BE2C (cell line): ENCODE results near the gene POLR1A.

Source experiments
- DNase-seq: peaks from one replicate; pipeline ENCODE4 v3.0.0-alpha.2; 2020
- H3K27me3 ChIP-seq: fragments of 250-450 bp; sonication (Bioruptor Pico); 2 replicates; pipeline ENCODE4 v1.5.1; 2020; ENCODE audit warnings: mild to moderate bottlenecking
- H3K36me3 ChIP-seq: fragments of 250-450 bp; sonication (Bioruptor Pico); 2 replicates; pipeline ENCODE4 v1.5.1; 2020; ENCODE audit warnings: mild to moderate bottlenecking
- H3K4me1 ChIP-seq: fragments of 250-450 bp; sonication (Bioruptor Pico); 2 replicates; pipeline ENCODE4 v1.5.1; 2020
- H3K4me3 ChIP-seq: 2 replicates; pipeline ENCODE4 v1.5.1; 2011; ENCODE audit warnings: low read depth, low read length
- H3K9me3 ChIP-seq: fragments of 250-450 bp; sonication (Bioruptor Pico); 2 replicates; pipeline ENCODE4 v1.5.1; 2020
- TF ChIP-seq, protein P1 (sequence below): IDR thresholded peaks from 2 replicates; pipeline ENCODE4 v1.5.1; 2012; ENCODE audit warnings: mild to moderate bottlenecking, low read depth, low read length

The POLR1A gene

GRCh38 chr2:86000131-86000937 is 105.4 kb downstream of the POLR1A start:
- TF ChIP-seq, protein P1, sequence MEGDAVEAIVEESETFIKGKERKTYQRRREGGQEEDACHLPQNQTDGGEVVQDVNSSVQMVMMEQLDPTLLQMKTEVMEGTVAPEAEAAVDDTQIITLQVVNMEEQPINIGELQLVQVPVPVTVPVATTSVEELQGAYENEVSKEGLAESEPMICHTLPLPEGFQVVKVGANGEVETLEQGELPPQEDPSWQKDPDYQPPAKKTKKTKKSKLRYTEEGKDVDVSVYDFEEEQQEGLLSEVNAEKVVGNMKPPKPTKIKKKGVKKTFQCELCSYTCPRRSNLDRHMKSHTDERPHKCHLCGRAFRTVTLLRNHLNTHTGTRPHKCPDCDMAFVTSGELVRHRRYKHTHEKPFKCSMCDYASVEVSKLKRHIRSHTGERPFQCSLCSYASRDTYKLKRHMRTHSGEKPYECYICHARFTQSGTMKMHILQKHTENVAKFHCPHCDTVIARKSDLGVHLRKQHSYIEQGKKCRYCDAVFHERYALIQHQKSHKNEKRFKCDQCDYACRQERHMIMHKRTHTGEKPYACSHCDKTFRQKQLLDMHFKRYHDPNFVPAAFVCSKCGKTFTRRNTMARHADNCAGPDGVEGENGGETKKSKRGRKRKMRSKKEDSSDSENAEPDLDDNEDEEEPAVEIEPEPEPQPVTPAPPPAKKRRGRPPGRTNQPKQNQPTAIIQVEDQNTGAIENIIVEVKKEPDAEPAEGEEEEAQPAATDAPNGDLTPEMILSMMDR = no peak
- no peaks in the 10 kb centered on the region for H3K4me1 ChIP-seq
- H3K27me3 ChIP-seq = no peaks in the 10 kb centered on the region
- H3K36me3 ChIP-seq = no peaks in the 10 kb centered on the region
- H3K9me3 ChIP-seq = no peaks in the 10 kb centered on the region
- DNase-seq = no peak
- H3K4me3 ChIP-seq = no peak overlapping the region

GRCh38 chr2:85999061-85999831 is 106.4 kb downstream of the POLR1A start:
- H3K4me1 ChIP-seq = no peaks in the 10 kb centered on the region

GRCh38 chr2:85998071-85998991 is 107.4 kb downstream of the POLR1A start:
- Histone ChIP-seq H3K4me1 (no peaks in the 10 kb centered on the region), H3K36me3 (no peaks in the 10 kb centered on the region), H3K9me3 (no peaks in the 10 kb centered on the region), H3K4me3 (no peak overlapping the region), H3K27me3 (no peaks in the 10 kb centered on the region)
- no peak for DNase-seq
- TF ChIP-seq, protein P1 = no peak

More at GRCh38 chr2:85999061-85999831, 106.4 kb downstream of the POLR1A start:
- Histone ChIP-seq H3K27me3 (no peaks in the 10 kb centered on the region), H3K4me3 (no peak overlapping the region), H3K36me3 (no peaks in the 10 kb centered on the region), H3K9me3 (no peaks in the 10 kb centered on the region)
- DNase-seq = no peak
- TF ChIP-seq, protein P1 = no peak

- no peaks in the 10 kb centered on the region for H3K27me3 ChIP-seq
- TF ChIP-seq, protein P1 = no peak
- no peaks in the 10 kb centered on the region for H3K36me3 ChIP-seq
- H3K4me3 ChIP-seq = no peak overlapping the region
- no peaks in the 10 kb centered on the region for H3K4me1 ChIP-seq
- no peak for DNase-seq
- no peaks in the 10 kb centered on the region for H3K9me3 ChIP-seq
These were observed 108.4 kb downstream of the POLR1A start for GRCh38 chr2:85997017-85997970.

GRCh38 chr2:85996591-85996990 is 109.1 kb downstream of the POLR1A start:
- no peak overlapping the region for H3K4me3 ChIP-seq
- H3K27me3 ChIP-seq = no peaks in the 10 kb centered on the region
- TF ChIP-seq, protein P1 = no peak
- H3K36me3 ChIP-seq = no peaks in the 10 kb centered on the region
- DNase-seq = no peak
- no peaks in the 10 kb centered on the region for H3K4me1 ChIP-seq
- H3K9me3 ChIP-seq = no peaks in the 10 kb centered on the region
